ENCODE data around the gene ATG12.
"Not testable (repeated sequence)": the region's sequence is repeated elsewhere in the genome, so short reads cannot be mapped to it uniquely, and the experiment has no call there.

Gene ATG12

DNA sequence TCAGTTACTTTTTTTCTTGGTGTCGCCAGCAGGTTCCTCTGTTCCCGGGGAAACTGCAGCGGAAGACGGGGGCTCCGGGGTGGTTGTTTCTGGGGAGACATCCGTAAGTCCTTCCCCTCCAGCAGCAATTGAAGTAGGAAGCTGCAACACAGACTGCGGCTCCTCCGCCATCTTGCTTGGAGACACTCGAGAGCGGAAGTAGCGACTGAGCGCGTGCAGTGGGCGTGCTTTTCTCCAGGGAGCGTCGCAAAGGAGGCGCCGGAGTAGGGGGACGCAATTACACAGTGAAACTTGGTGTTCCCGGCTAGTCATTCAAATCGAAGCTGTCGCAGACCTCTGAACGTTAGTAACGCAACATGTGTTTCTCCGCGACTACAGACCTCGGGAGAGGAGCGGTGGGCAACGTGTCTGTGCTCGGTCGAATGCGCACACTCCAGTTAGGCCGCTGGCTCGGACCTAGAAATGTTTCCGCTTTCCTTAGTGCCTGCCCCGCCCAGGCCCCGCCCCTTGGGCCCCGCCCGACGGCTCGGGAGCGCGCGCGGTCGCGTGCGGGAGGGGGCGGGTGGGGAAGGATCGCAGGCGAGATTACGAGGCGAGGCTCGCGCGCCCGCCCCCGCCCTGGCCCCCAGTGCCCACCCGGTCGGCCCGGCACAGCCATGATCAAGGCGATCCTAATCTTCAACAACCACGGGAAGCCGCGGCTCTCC, at the start of gene ATG12, which contains the start of gene AP3S1:
Gene ATG12, minus strand, starts transcription at position 184 of the 707 bp plus-strand sequence. Its CDS starts 13 bp downstream, at position 171.
Gene AP3S1, plus strand, starts transcription at position 554 of the 707 bp plus-strand sequence. Its CDS starts 103 bp downstream, at position 657.
- DNase-seq: peak; percentile 66 to 99 (median 94)

- DNase-seq: no peak
These were observed 46.7 kb upstream of the ATG12 start for GRCh38 chr5:115888027-115888426.

GRCh38 chr5:115885208-115885607, 43.8 kb upstream of the ATG12 start:
- not testable (repeated sequence) for DNase-seq

DNA sequence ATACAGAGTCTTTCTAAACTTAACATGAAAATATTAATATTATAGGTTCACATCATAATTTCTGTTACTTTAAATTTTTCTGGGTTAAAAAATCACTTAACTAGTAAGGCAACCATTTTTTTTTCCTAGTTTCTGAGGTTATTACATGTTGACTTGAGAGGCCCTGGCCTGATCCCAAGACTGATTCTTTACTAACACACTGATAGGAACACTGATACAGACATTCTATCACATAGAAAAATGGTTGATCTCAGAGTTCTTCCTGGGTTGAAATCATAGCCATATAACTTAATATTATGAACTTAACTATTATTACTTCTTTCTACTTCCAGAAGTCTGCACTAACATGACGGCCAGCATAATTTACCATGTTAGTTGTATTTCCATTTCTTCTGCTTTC, 43.3 kb upstream of the ATG12 start:
- DNase-seq: no peak

- DNase-seq: not testable (repeated sequence)
These were observed 41.1 kb upstream of the ATG12 start for GRCh38 chr5:115882434-115882833.

GRCh38 chr5:115877342-115877741, 36.0 kb upstream of the ATG12 start:
- not testable (repeated sequence) for DNase-seq

DNA sequence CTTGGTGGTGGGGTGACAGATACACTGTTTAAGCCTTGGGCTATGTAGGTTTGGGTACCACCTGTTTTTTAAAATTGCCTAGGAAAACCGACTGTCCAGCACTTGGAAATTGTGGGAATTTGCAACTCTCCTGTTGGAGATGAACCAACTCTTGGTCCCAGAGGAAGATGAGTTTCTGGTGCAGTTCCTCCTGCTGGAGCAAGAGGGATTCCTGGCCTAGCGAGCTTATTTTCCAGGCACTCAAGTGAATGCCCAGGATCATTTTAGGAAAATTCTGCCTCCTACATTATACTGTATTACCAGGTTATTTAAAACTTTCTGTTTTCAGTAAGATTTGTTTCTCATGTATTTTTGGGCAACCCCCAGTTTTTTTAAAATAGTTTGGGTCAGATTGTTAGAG, 34.1 kb upstream of the ATG12 start:
- no peak for DNase-seq

DNA sequence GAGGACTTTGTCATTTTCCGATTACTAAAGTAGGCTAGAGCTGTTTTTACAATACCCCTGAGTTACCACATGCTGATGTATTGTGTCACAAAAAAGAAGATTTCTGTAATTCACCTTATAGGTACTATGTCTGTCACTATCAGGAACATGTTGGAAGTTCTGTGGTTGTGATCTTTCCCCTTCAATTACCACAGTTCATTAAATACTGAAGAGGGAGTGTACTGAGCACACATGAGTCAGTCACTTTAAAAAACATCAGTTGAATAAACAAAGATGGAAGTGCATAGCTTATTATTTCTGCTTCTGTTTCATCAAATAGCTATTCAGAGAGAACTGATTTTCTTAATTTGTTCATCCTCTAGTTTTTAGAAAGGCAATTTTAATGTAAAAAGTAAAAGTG, 32.0 kb upstream of the ATG12 start:
- no peak for DNase-seq

DNA sequence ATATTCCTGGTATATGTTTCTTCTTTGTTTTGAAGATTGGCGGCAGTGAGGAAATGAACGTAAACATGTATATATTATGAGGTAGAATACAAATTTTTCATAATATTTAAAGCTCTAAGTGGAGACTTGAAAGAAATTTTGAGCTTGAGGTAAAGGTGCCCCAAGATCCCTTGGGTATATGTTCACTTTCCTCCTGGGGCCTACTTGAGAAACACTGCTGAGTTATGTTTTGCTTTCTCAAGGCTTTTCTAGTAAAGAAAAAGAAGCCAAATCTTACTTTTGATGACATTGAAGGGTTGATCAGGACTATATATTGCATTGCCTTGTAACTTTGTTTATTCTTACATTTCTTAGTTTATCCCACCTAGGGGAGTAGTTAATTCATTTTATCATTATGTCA, 31.1 kb upstream of the ATG12 start:
- DNase-seq: no peak

- DNase-seq: no peak
These were observed 28.0 kb upstream of the ATG12 start for GRCh38 chr5:115869256-115869795.

GRCh38 chr5:115859378-115859777, 18.0 kb upstream of the ATG12 start:
- DNase-seq: no peak

- DNase-seq: no peak
These were observed 17.0 kb upstream of the ATG12 start for GRCh38 chr5:115858396-115858795.

DNA sequence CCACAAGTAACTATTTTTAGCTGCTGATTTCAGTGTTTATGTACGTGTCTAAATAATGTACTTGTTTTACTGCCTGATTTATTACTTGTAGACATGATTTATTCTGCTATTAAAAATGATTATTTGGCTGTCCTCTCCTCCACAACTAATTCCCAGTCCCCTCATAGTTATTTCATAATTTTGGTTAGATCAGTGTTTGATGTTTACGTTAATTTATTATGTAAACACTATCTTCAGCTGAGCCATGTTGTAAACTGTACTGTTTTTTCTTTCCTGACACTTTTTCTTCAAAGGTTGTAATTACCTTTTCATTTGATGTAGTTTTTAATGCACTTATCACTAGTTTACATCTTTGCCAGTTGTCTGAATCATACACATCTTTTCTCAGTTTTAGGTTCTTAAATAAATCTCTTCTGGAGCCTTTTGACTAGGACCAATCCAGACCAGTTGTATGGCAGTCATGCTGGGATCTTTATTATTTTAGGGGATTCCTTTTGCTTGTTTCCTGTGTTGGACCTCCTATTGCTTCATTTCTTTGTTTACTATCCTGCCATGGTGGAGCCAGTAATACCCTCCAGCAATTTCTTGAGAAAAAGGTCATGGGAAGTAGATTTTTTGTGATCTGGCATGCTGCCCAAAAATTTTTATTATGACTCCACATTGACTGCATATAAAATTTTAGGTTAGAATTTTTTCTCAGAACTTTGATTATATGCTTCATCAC, 16.4 kb upstream of the ATG12 start:
- DNase-seq: no peak

DNA sequence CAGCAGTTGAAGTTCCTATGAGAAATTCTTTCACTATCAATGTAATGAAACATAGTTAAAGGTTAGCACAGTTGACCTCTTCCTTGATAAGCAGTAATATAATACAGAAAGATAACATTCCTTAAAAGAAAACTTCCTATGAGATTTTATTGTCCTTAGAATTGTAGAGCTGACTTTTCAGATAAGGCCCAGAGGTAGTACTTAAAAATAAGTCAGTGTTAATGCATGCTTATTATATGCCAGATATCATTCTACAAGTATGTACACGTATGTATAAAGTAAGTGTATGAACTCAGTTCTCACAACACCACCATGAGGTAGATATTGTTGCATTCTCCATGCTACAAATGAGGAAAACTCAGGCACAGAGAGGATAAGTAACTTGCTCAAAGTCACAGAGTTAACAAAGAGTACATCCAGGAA, 15.7 kb upstream of the ATG12 start:
- DNase-seq: no peak

GRCh38 chr5:115855959-115856358, 14.6 kb upstream of the ATG12 start:
- no peak for DNase-seq

DNA sequence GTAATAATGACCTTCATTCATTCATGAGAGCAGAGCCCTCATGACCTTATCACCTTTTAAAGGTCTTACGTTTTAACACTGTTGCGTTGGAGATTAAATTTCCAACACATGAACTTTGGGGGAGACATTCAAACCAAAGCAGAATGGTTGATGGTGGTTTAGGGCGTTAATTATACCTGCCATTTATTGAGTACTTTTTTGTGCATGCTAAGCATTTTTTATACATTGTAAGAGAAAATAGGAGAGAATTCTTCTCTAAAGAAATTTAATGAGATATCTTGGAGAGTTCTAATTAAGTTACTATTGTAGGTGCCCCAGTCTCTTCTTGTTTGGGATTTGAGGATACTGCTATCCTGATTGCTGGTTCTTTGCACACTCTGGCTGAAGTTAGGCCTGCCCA, 12.8 kb upstream of the ATG12 start:
- DNase-seq: no peak

GRCh38 chr5:115850744-115851416, 9.5 kb upstream of the ATG12 start:
- no peak for DNase-seq

- no peak for DNase-seq
These were observed 8.0 kb upstream of the ATG12 start for GRCh38 chr5:115849258-115849798.

- DNase-seq: no peak
These were observed 5.9 kb upstream of the ATG12 start for GRCh38 chr5:115847290-115847689.

DNA sequence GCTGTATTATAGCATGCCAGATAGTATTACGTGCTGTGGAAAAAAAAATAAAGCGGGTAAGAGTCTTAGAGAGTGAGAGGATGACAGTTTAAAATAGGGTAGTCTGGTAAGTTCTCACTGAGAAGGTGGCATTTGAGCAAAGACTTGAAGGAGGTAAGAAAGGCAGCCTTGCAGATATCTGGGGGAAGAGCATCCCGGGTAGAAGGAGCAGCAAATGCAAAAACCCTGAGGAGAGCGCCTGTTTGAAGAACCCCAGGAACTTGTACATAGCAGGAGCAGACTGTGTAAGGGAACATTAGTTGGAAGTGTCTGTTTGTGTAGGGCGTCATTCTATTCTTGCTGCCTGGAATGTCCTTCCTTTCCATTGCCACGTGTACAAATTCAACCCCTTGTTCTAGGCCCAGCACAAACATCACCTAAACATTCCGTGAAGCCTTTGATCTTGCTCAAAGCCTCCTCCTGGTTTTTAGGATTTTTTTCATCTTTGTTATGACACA, 3.0 kb upstream of the ATG12 start:
- DNase-seq: no peak

- no peak for DNase-seq
These were observed 2.2 kb upstream of the ATG12 start for GRCh38 chr5:115843444-115844130.

All from nucleus accumbens (tissue), 56 donors.